Astrocyte of the cerebellum (primary cell): ENCODE results near the gene GRN.

Experiments used
- DNase-seq: peaks from one replicate; pipeline ENCODE4 v3.0.0-alpha.2; 2011; ENCODE audit warnings: low read depth
- H3K4me3 ChIP-seq: 2 replicates; pipeline ENCODE4 v1.5.1; 2011; ENCODE audit warnings: mild to moderate bottlenecking, low read depth, low read length, moderate library complexity
- in situ Hi-C: cut with HindIII; loops from 2 replicates; pipeline ENCODE4 v1.10.0; 2017; ENCODE audit warnings: low sequenced_read_pairs
- TF ChIP-seq, protein P1 (sequence below): IDR thresholded peaks from 2 replicates; pipeline ENCODE4 v1.5.1; 2012; ENCODE audit warnings: low read length, low read depth, moderate library complexity, mild to moderate bottlenecking; ENCODE audit errors: missing control alignments

Gene GRN

DNA sequence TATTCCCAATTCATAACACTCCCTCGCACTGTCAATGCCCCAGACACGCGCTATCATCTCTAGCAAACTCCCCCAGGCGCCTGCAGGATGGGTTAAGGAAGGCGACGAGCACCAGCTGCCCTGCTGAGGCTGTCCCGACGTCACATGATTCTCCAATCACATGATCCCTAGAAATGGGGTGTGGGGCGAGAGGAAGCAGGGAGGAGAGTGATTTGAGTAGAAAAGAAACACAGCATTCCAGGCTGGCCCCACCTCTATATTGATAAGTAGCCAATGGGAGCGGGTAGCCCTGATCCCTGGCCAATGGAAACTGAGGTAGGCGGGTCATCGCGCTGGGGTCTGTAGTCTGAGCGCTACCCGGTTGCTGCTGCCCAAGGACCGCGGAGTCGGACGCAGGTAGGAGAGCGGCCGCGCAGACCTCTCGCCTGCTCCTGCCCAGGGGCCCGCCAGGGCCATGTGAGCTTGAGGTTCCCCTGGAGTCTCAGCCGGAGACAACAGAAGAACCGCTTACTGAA, at the start of gene GRN:
TSS of gene GRN (plus strand) at position 364 of the 515 bp plus-strand sequence. CDS start 3,863 bp downstream, outside the sequence.
- peak; percentile 99 for DNase-seq
- TF ChIP-seq, protein P1, sequence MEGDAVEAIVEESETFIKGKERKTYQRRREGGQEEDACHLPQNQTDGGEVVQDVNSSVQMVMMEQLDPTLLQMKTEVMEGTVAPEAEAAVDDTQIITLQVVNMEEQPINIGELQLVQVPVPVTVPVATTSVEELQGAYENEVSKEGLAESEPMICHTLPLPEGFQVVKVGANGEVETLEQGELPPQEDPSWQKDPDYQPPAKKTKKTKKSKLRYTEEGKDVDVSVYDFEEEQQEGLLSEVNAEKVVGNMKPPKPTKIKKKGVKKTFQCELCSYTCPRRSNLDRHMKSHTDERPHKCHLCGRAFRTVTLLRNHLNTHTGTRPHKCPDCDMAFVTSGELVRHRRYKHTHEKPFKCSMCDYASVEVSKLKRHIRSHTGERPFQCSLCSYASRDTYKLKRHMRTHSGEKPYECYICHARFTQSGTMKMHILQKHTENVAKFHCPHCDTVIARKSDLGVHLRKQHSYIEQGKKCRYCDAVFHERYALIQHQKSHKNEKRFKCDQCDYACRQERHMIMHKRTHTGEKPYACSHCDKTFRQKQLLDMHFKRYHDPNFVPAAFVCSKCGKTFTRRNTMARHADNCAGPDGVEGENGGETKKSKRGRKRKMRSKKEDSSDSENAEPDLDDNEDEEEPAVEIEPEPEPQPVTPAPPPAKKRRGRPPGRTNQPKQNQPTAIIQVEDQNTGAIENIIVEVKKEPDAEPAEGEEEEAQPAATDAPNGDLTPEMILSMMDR, result no peak
- peak within 1 kb of the TSS; percentile 64 for H3K4me3 ChIP-seq
- in situ Hi-C loops, result no loop called here

DNA sequence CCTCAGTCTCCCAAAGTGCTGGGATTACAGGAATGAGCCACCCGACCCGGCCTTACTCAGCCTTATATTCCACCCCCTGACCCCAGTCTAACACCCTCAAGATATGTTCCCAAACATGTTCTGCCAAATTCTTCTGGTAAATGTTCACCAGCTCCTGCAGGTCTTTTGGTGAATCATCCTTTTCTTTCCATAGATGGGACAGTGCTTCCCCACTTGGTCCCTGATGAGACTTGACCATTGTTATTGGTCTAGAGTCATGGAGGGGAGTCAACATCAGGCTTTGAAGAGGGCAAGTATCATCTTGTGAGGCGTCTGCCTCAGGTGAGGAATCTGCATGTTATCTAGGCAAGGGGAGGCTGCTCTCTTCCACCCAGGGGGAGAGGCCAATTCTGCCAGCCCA, 47.1 kb upstream of the GRN start:
- DNase-seq, result no peak
- TF ChIP-seq, protein P1, result no peak
- in situ Hi-C loops, result no loop called here
- no peak overlapping the region for H3K4me3 ChIP-seq

DNA sequence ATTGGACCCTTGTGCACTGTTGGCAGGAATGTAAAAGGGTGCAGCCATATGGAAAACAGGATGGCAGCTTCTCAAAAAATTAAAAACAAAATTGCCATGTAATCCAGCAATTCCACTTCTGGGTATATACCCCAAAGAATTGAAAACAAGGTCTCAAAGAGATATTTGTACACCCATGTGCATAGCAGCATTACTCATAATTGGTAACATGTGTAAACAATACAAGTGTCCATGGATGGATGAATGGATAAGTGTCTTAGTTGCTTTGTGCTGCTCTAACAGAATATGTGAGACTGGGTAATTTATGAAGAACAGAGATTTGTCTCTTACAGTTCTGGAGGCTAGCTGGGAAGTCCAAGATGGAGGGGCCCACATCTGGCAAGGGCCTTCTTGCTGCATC, 40.5 kb upstream of the GRN start:
- H3K4me3 ChIP-seq, result no peak overlapping the region
- DNase-seq, result no peak
- TF ChIP-seq, protein P1, result no peak
- in situ Hi-C loops, result no loop called here

GRCh38 chr17:44307387-44308186, 37.5 kb upstream of the GRN start:
- TF ChIP-seq, protein P1, result no peak
- no peak for DNase-seq
- in situ Hi-C loops, result no loop called here
- H3K4me3 ChIP-seq, result no peak overlapping the region

- in situ Hi-C loops, result no loop called here
- TF ChIP-seq, protein P1, result no peak
- DNase-seq, result peak; percentile 35
- peak within 1 kb of the TSS; percentile 39 for H3K4me3 ChIP-seq
These were observed 36.7 kb upstream of the GRN start, which contains the start of gene RUNDC3A for GRCh38 chr17:44308320-44308818. TSS of gene RUNDC3A (plus strand) at chr17:44308601. CDS start at chr17:44308833, 232 bp downstream.

DNA sequence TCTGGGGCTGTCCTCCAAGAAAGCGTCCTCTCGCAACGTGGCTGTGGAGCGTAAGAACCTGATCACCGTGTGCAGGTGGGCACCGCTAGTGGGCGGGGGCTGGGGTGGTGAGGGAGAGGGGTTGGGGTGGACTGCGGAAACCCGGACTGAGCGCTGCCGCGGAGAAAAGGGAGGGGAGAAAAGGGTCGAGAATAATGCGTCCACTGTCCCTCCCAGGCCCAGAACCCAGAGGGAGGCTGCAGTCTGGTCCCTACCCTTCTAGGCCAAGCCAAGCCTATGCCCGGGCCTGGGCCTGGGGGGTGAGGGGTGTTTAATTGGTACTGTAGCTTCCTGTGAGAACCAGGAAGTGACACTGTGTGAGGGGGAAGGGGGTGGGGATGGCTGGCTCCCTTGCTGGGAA, 36.2 kb upstream of the GRN start:
- DNase-seq, result no peak
- in situ Hi-C loops, result no loop called here
- H3K4me3 ChIP-seq, result peak overlapping the region; percentile 10
- TF ChIP-seq, protein P1, result no peak
